NCI-H2227 (cell line): Measurements from ENCODE around the gene HSPH1.

Source experiments
- DNase-seq: peaks from one replicate; lab custom pipeline; 2025; ENCODE audit not compliant: unreplicated experiment; lab: John Stamatoyannopoulos, UW

The HSPH1 gene

GRCh38 chr13:31161557-31162150 lies at the start of gene HSPH1:
TSS of gene HSPH1 (minus strand) at chr13:31161904. CDS start at chr13:31161582, 322 bp downstream.
- DNase-seq: peak; percentile 95

GRCh38 chr13:31209841-31210210 lies 48.1 kb upstream of the HSPH1 start:
- no peak for DNase-seq

- DNase-seq: peak; percentile 17
Observed at GRCh38 chr13:31209172-31209840, 47.6 kb upstream of the HSPH1 start.

GRCh38 chr13:31208559-31209122 lies 46.9 kb upstream of the HSPH1 start:
- DNase-seq: no peak

GRCh38 chr13:31207661-31208552 lies 46.2 kb upstream of the HSPH1 start:
- peak; percentile 8 for DNase-seq

GRCh38 chr13:31204592-31204991 lies 42.9 kb upstream of the HSPH1 start:
- DNase-seq: no peak

GRCh38 chr13:31201341-31202031 lies 39.8 kb upstream of the HSPH1 start:
- DNase-seq: no peak

GRCh38 chr13:31200637-31200971 lies 38.9 kb upstream of the HSPH1 start:
- DNase-seq: no peak

- DNase-seq: peak; percentile 85
Observed at GRCh38 chr13:31199849-31200636, 38.3 kb upstream of the HSPH1 start, which contains the start of gene B3GLCT. TSS of gene B3GLCT (plus strand) at chr13:31199975. CDS start at chr13:31200085, 110 bp downstream.

- DNase-seq: no peak
Observed at GRCh38 chr13:31199527-31199848, 37.8 kb upstream of the HSPH1 start.

- no peak for DNase-seq
Observed at GRCh38 chr13:31198519-31198918, 36.8 kb upstream of the HSPH1 start.

GRCh38 chr13:31196992-31197391 lies 35.3 kb upstream of the HSPH1 start:
- no peak for DNase-seq

GRCh38 chr13:31195616-31196015 lies 33.9 kb upstream of the HSPH1 start:
- DNase-seq: no peak

GRCh38 chr13:31192306-31192705 lies 30.6 kb upstream of the HSPH1 start:
- no peak for DNase-seq

- DNase-seq: no peak
Observed at GRCh38 chr13:31191748-31192147, 30.0 kb upstream of the HSPH1 start.

GRCh38 chr13:31184981-31185645 lies 23.4 kb upstream of the HSPH1 start:
- DNase-seq: no peak

GRCh38 chr13:31184451-31184850 lies 22.7 kb upstream of the HSPH1 start:
- DNase-seq: no peak

GRCh38 chr13:31182987-31183386 lies 21.3 kb upstream of the HSPH1 start:
- DNase-seq: no peak

- no peak for DNase-seq
Observed at GRCh38 chr13:31179754-31180153, 18.1 kb upstream of the HSPH1 start.

GRCh38 chr13:31179241-31179640 lies 17.5 kb upstream of the HSPH1 start:
- no peak for DNase-seq
